Activated naive CD4-positive, alpha-beta T cell treated with anti-CD3 and anti-CD28 coated beads for 36 hours (primary cell): ENCODE results near the gene PLXNA2. TPM values are rescaled to one million over a fixed set of nuclear protein-coding genes. Genes with fewer than 3 reads are reported as not detected.

Experiments
- CTCF ChIA-PET: fragments of 350-600 bp; sonication (Branson Sonifier 250); formaldehyde crosslinking; loops from one replicate; lab custom pipeline; 2021; ENCODE audit warnings: antibody characterized with exemption; lab: Charles Lee
- DNase-seq: peaks from one replicate; pipeline ENCODE4 v3.0.0-alpha.2; 2020
- H3K27ac Mint-ChIP-seq: one replicate; pipeline ENCODE4 v1.8.0; 2021; ENCODE audit warnings: mild to moderate bottlenecking, mixed read lengths
- H3K27me3 Mint-ChIP-seq: one replicate; pipeline ENCODE4 v1.8.0; 2021; ENCODE audit warnings: low read depth, mixed read lengths
- H3K36me3 Mint-ChIP-seq: one replicate; pipeline ENCODE4 v1.8.0; 2021; ENCODE audit warnings: low read depth, mixed read lengths
- H3K4me1 Mint-ChIP-seq: one replicate; pipeline ENCODE4 v1.8.0; 2021; ENCODE audit warnings: low read depth, mixed read lengths
- H3K4me3 Mint-ChIP-seq: one replicate; pipeline ENCODE4 v1.8.0; 2021; ENCODE audit warnings: mild to moderate bottlenecking, moderate library complexity, mixed read lengths
- H3K9me3 Mint-ChIP-seq: one replicate; pipeline ENCODE4 v1.8.0; 2021; ENCODE audit warnings: mixed read lengths
- intact Hi-C: fragments of 100-400 bp; cut with micrococcal nuclease; formaldehyde crosslinking; loops from one replicate; pipeline ENCODE4 v1.15.1; 2023
- total RNA-seq, 2 experiments: library from RNA; stranded (reverse); gene quantifications; one replicate each; pipeline ENCODE4 v1.2.3, GENCODE V29; 2021

The PLXNA2 gene
- total RNA-seq, 2 experiments from 2014 or later = 0.26 to 0.35 TPM

GRCh38 chr1:208177656-208178055 is 66.5 kb downstream of the PLXNA2 start:
- Mint-ChIP-seq H3K27me3 (no peaks in the 10 kb centered on the region), H3K36me3 (no peaks in the 10 kb centered on the region), H3K4me1 (no peaks in the 10 kb centered on the region), H3K27ac (no peak overlapping the region), H3K9me3 (no peaks in the 10 kb centered on the region), H3K4me3 (no peak overlapping the region)
- DNase-seq = peak; percentile 10
- CTCF ChIA-PET = no interaction called here
- intact Hi-C loops = no loop called here

DNA sequence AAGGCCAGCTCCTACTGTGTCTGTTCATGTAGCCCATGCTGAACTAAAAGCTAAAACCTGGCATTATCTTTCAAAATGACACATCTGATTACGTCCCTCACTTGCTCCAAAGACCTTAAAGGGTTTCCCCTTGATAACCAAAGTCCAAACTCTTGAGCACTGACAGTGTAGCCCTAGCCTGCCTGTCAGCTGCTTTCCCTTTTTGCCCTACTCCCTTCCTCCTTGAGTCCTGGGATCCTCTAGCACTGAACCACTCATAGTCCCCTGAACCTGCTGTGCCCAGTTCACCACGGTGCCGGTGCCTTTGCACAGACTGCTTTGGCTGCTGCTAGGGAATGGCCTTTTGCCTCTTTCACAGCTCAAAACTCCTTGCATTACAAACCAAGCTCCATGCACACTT is 67.5 kb downstream of the PLXNA2 start:
- H3K9me3 Mint-ChIP-seq = no peaks in the 10 kb centered on the region
- intact Hi-C loops = no loop called here
- CTCF ChIA-PET = no interaction called here
- no peaks in the 10 kb centered on the region for H3K27me3 Mint-ChIP-seq
- no peak overlapping the region for H3K4me3 Mint-ChIP-seq
- no peak for DNase-seq
- no peaks in the 10 kb centered on the region for H3K36me3 Mint-ChIP-seq
- H3K4me1 Mint-ChIP-seq = no peaks in the 10 kb centered on the region
- H3K27ac Mint-ChIP-seq = no peak overlapping the region

- no peak overlapping the region for H3K27ac Mint-ChIP-seq
- no peaks in the 10 kb centered on the region for H3K27me3 Mint-ChIP-seq
- intact Hi-C loops = no loop called here
- no peaks in the 10 kb centered on the region for H3K9me3 Mint-ChIP-seq
- no peak overlapping the region for H3K4me3 Mint-ChIP-seq
- CTCF ChIA-PET = no interaction called here
- no peaks in the 10 kb centered on the region for H3K4me1 Mint-ChIP-seq
- no peaks in the 10 kb centered on the region for H3K36me3 Mint-ChIP-seq
- DNase-seq = no peak
Observed at GRCh38 chr1:208175508-208175895, 68.7 kb downstream of the PLXNA2 start.

- CTCF ChIA-PET = interaction anchor here (0.7 kb wide), 1 partner anchor 72 kb away, joined by 3 read pairs; no protein-coding TSS in a partner anchor
- no peak for DNase-seq
- H3K4me3 Mint-ChIP-seq = no peak overlapping the region
- H3K27ac Mint-ChIP-seq = no peak overlapping the region
- intact Hi-C loops = no loop called here
- H3K4me1 Mint-ChIP-seq = no peaks in the 10 kb centered on the region
- no peaks in the 10 kb centered on the region for H3K9me3 Mint-ChIP-seq
- no peaks in the 10 kb centered on the region for H3K27me3 Mint-ChIP-seq
- no peaks in the 10 kb centered on the region for H3K36me3 Mint-ChIP-seq
Observed at GRCh38 chr1:208174731-208175507, 69.3 kb downstream of the PLXNA2 start.

DNA sequence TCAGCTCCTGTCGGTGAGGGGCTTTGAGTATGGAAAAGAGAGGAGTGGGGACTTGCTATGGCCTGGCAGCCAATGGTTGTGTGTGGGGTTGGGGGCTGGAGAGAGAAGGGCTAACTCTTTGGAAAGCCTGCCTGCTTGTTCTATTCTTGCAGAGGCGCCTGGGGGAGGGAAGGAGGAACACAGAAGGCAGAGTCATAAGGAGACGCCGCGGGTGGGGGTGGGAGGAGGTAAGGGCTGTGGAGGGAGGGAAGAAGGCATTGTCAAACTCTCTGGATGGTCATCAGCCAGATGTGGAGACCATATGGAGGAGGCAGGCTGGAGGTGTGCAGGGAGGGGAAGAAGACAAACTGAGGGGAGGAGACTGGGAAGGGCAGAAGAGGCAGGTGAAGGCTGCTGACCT is 70.0 kb downstream of the PLXNA2 start:
- CTCF ChIA-PET = no interaction called here
- Mint-ChIP-seq H3K9me3 (no peaks in the 10 kb centered on the region), H3K4me1 (no peaks in the 10 kb centered on the region), H3K4me3 (no peak overlapping the region), H3K27ac (no peak overlapping the region), H3K36me3 (no peaks in the 10 kb centered on the region), H3K27me3 (no peaks in the 10 kb centered on the region)
- intact Hi-C loops = no loop called here
- DNase-seq = no peak

DNA sequence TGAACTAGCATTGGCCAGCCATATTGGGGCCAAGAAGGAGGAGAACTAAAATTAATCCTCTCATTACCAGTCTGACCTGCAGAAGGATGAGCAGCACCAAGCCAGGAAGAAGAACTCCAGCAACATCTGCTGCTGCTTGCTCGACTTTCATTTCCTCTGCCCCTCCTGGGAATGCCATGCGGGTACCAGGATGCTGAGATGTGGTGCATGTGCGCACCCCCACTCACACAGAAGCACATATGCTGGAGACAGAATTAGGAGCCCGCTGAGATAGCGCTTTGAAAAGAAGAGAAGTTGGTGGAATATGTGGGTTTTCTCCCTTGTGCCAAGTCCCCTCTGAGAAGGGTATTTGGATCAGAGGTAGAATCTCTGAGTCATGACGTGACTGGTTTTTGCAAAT is 70.4 kb downstream of the PLXNA2 start:
- H3K36me3 Mint-ChIP-seq = no peaks in the 10 kb centered on the region
- DNase-seq = no peak
- H3K4me3 Mint-ChIP-seq = no peak overlapping the region
- intact Hi-C loops = no loop called here
- H3K9me3 Mint-ChIP-seq = no peaks in the 10 kb centered on the region
- H3K4me1 Mint-ChIP-seq = no peaks in the 10 kb centered on the region
- peaks cover 3% of the 10 kb centered on the region for H3K27me3 Mint-ChIP-seq
- CTCF ChIA-PET = no interaction called here
- no peak overlapping the region for H3K27ac Mint-ChIP-seq

GRCh38 chr1:208172423-208173145 is 71.6 kb downstream of the PLXNA2 start:
- Mint-ChIP-seq H3K9me3 (no peaks in the 10 kb centered on the region), H3K27me3 (peaks cover 3% of the 10 kb centered on the region), H3K36me3 (no peaks in the 10 kb centered on the region), H3K4me1 (no peaks in the 10 kb centered on the region), H3K27ac (no peak overlapping the region), H3K4me3 (no peak overlapping the region)
- intact Hi-C loops = no loop called here
- DNase-seq = no peak
- CTCF ChIA-PET = interaction anchor here (1.1 to 1.2 kb wide), 2 partner anchors 40 to 151 kb away, joined by 4 read pairs; no protein-coding TSS in a partner anchor

DNA sequence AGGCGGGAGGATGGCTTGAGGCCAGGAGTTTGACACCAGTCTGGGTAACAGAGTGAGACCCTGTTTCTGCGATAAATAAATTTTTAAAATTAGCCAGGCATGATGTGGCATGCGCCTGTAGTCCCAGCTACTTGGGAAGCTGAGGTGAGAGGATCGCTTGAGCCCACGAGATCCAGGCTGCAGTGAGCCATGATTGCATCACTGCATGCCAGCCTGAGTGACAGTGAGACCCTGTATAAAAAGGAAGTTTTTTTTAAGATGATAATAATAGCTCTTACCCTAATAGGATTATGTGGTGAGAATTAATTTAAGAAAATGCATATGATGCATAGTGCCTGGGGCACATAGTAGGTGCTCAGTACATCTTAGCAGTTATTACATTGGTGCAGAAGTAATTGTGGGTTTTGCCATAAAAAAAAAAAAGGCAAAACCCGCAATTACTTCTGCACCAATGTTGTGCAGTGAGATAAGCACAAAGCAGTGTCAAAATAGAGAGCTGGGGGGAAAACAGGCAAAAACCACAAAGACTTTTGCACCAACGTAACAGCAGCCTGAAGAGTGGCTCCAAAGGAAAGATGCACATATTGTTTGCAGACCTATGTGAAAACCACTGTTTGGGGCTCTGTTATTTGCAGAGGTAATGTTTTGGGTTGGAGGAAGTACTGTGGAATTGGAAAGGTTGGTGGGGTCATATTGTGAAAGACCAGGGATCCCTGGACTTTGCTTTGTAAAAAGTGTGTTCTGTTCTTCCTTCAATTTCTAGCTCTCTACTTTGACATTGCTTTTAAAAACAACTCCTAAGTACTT is 72.4 kb downstream of the PLXNA2 start:
- CTCF ChIA-PET = interaction anchor here (1.2 kb wide), 1 partner anchor 40 kb away, joined by 4 read pairs; no protein-coding TSS in a partner anchor

GRCh38 chr1:208170252-208170651 is 73.9 kb downstream of the PLXNA2 start:
- Mint-ChIP-seq H3K36me3 (no peaks in the 10 kb centered on the region), H3K9me3 (no peaks in the 10 kb centered on the region), H3K4me3 (no peak overlapping the region), H3K27ac (no peak overlapping the region), H3K4me1 (no peaks in the 10 kb centered on the region), H3K27me3 (peaks cover 9% of the 10 kb centered on the region)
- no peak for DNase-seq
- CTCF ChIA-PET = no interaction called here
- intact Hi-C loops = no loop called here

More for the DNA sequence above, 72.4 kb downstream of the PLXNA2 start:
- Mint-ChIP-seq H3K36me3 (no peaks in the 10 kb centered on the region), H3K4me1 (no peaks in the 10 kb centered on the region), H3K4me3 (no peak overlapping the region), H3K27ac (no peak overlapping the region), H3K9me3 (no peaks in the 10 kb centered on the region), H3K27me3 (peaks cover 3% of the 10 kb centered on the region)
- DNase-seq = no peak
- intact Hi-C loops = no loop called here

DNA sequence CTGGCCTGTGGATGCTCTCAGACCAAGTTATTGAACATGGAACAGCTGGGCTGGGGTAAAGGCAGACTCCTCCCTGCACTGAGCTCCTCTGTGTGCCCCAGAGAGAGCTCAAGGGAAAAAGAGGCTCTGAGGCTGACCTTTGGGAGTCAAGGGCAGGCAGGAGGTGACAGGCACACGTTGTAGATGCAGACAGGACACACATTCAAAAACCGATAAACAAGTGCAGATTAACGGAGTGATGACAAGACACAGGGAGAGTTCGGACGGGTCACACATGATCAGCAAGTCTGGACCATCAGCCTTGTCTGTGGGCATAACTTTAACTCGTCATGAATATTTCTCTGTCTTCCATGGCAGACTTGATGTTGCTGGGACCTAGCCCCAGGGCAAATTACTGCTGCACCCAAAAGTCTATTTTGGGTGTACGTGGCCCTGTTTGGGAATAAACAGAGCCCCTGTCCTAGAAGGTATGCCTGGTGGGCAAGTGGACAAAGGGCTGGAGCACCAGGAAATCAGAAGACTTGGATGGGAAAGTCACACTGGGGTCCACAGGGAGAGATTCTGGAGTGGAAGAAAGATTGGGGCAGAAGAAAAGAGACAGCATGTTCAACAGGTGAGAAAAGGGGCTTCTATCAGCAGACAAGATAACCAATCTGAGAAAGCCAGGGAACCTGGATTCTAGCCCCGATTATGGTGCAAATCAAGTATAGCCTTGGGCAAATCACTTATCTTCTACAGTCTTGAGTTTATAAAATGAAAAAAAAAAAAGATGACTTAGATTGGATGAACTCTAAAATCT is 74.9 kb downstream of the PLXNA2 start:
- no peak overlapping the region for H3K27ac Mint-ChIP-seq
- CTCF ChIA-PET = no interaction called here
- no peak for DNase-seq

DNA sequence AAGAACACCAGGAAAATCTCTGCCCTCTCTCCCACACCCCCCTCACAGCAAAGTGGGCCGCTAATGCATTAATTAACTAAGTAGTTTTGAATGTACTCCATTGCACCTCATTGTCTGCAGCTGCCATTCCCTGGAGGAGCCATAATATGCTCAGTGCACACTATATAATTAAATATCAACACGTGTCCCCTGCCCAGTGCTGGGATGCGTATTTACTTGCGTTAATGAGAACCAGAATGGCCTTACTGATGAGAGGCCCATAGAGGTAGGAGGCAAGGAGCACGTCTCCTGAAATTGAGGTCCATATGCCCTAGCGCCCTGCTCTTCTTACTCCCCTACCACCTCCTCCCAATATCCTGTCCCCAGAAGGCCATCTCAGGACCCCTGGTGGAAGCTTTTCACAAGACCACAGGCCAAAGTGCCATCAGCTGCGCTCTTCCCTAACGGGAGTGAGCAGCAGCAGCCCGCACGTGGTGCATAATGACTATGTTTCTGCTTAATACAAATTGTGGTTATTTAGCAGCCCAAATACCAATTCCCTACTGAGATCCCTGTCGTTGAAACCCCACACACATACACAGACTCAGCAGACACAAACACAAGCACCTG is 76.8 kb downstream of the PLXNA2 start:
- H3K4me1 Mint-ChIP-seq = no peaks in the 10 kb centered on the region
- CTCF ChIA-PET = interaction anchor here (0.7 kb wide), 1 partner anchor 36 kb away, joined by 3 read pairs; no protein-coding TSS in a partner anchor
- H3K4me3 Mint-ChIP-seq = no peak overlapping the region
- H3K9me3 Mint-ChIP-seq = no peaks in the 10 kb centered on the region
- DNase-seq = no peak
- no peak overlapping the region for H3K27ac Mint-ChIP-seq
- peaks cover 28% of the 10 kb centered on the region for H3K27me3 Mint-ChIP-seq
- intact Hi-C loops = no loop called here
- H3K36me3 Mint-ChIP-seq = no peaks in the 10 kb centered on the region

More for the DNA sequence above, 74.9 kb downstream of the PLXNA2 start:
- Mint-ChIP-seq H3K4me1 (no peaks in the 10 kb centered on the region), H3K36me3 (no peaks in the 10 kb centered on the region), H3K4me3 (no peak overlapping the region), H3K9me3 (no peaks in the 10 kb centered on the region), H3K27me3 (peaks cover 17% of the 10 kb centered on the region)
- intact Hi-C loops = no loop called here
